HepG2 (cell line): ENCODE results near the gene ATP13A3.

ENCODE experiments used
- CHCHD3 ChIP-seq: sonication (generic); formaldehyde crosslinking; IDR thresholded peaks from 2 replicates; pipeline ENCODE4 v1.8.0; 2022; ENCODE audit warnings: mild to moderate bottlenecking, missing genetic modification reagents, moderate library complexity
- IRF2 ChIP-seq: IDR thresholded peaks from 2 replicates; pipeline ENCODE4 v1.6.1; 2018; ENCODE audit warnings: missing genetic modification reagents, missing compliant biosample characterization
- TF ChIP-seq, protein P1 (sequence below): sonication (generic); formaldehyde crosslinking; IDR thresholded peaks from 2 replicates; pipeline ENCODE4 v1.5.0; 2020; ENCODE audit warnings: missing genetic modification reagents
- TF ChIP-seq, protein P2 (sequence below): sonication (generic); formaldehyde crosslinking; IDR thresholded peaks from 2 replicates; pipeline ENCODE4 v1.5.0; 2020; ENCODE audit warnings: mild to moderate bottlenecking, missing genetic modification reagents, moderate library complexity
- TF ChIP-seq, protein P3 (sequence below): IDR thresholded peaks from 2 replicates; pipeline ENCODE4 v1.6.1; 2012; ENCODE audit warnings: inconsistent platforms
- TF ChIP-seq, protein P4 (sequence below): sonication (generic); formaldehyde crosslinking; IDR thresholded peaks from 2 replicates; pipeline ENCODE4 v1.9.0; 2021; ENCODE audit warnings: missing genetic modification reagents, borderline replicate concordance
- TF ChIP-seq, protein P5 (sequence below): sonication (generic); formaldehyde crosslinking; IDR thresholded peaks from 2 replicates; pipeline ENCODE4 v1.4.0; 2020; ENCODE audit warnings: missing genetic modification reagents

DNA sequence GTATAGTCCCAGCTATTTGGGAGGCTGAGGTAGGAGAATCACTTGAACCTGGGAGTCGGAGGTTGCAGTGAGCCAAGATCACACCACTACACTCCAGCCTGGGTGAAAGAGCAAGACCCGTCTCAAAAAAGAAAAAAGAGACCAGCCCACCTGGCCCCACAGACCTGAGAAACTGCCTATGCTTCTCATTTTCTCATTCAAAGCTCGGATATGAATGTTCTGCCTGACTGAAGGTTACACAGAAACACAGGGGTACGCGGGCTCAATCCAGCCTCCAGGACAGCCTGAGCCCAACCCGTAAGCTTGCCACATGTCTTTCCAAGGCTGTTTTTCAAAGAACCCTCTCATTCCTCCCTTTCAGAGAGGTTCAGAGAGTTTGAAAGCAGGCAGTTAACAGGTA lies 107.6 kb downstream of the ATP13A3 start:
- TF ChIP-seq CHCHD3 (CRISPR knock-in tag), result no peak
- no peak for TF ChIP-seq IRF2
- TF ChIP-seq, protein P1, sequence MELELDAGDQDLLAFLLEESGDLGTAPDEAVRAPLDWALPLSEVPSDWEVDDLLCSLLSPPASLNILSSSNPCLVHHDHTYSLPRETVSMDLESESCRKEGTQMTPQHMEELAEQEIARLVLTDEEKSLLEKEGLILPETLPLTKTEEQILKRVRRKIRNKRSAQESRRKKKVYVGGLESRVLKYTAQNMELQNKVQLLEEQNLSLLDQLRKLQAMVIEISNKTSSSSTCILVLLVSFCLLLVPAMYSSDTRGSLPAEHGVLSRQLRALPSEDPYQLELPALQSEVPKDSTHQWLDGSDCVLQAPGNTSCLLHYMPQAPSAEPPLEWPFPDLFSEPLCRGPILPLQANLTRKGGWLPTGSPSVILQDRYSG (CRISPR knock-in tag), result no peak
- TF ChIP-seq, protein P2, sequence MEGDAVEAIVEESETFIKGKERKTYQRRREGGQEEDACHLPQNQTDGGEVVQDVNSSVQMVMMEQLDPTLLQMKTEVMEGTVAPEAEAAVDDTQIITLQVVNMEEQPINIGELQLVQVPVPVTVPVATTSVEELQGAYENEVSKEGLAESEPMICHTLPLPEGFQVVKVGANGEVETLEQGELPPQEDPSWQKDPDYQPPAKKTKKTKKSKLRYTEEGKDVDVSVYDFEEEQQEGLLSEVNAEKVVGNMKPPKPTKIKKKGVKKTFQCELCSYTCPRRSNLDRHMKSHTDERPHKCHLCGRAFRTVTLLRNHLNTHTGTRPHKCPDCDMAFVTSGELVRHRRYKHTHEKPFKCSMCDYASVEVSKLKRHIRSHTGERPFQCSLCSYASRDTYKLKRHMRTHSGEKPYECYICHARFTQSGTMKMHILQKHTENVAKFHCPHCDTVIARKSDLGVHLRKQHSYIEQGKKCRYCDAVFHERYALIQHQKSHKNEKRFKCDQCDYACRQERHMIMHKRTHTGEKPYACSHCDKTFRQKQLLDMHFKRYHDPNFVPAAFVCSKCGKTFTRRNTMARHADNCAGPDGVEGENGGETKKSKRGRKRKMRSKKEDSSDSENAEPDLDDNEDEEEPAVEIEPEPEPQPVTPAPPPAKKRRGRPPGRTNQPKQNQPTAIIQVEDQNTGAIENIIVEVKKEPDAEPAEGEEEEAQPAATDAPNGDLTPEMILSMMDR, result no peak
- TF ChIP-seq, protein P3, sequence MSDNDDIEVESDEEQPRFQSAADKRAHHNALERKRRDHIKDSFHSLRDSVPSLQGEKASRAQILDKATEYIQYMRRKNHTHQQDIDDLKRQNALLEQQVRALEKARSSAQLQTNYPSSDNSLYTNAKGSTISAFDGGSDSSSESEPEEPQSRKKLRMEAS, result no peak
- TF ChIP-seq, protein P4, sequence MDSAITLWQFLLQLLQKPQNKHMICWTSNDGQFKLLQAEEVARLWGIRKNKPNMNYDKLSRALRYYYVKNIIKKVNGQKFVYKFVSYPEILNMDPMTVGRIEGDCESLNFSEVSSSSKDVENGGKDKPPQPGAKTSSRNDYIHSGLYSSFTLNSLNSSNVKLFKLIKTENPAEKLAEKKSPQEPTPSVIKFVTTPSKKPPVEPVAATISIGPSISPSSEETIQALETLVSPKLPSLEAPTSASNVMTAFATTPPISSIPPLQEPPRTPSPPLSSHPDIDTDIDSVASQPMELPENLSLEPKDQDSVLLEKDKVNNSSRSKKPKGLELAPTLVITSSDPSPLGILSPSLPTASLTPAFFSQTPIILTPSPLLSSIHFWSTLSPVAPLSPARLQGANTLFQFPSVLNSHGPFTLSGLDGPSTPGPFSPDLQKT (CRISPR knock-in tag), result no peak
- TF ChIP-seq, protein P5, sequence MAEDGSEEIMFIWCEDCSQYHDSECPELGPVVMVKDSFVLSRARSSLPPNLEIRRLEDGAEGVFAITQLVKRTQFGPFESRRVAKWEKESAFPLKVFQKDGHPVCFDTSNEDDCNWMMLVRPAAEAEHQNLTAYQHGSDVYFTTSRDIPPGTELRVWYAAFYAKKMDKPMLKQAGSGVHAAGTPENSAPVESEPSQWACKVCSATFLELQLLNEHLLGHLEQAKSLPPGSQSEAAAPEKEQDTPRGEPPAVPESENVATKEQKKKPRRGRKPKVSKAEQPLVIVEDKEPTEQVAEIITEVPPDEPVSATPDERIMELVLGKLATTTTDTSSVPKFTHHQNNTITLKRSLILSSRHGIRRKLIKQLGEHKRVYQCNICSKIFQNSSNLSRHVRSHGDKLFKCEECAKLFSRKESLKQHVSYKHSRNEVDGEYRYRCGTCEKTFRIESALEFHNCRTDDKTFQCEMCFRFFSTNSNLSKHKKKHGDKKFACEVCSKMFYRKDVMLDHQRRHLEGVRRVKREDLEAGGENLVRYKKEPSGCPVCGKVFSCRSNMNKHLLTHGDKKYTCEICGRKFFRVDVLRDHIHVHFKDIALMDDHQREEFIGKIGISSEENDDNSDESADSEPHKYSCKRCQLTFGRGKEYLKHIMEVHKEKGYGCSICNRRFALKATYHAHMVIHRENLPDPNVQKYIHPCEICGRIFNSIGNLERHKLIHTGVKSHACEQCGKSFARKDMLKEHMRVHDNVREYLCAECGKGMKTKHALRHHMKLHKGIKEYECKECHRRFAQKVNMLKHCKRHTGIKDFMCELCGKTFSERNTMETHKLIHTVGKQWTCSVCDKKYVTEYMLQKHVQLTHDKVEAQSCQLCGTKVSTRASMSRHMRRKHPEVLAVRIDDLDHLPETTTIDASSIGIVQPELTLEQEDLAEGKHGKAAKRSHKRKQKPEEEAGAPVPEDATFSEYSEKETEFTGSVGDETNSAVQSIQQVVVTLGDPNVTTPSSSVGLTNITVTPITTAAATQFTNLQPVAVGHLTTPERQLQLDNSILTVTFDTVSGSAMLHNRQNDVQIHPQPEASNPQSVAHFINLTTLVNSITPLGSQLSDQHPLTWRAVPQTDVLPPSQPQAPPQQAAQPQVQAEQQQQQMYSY, result no peak
